Left ventricle myocardium inferior (tissue), 1 donor: Measurements from ENCODE around the gene CYP2R1. TPM values are rescaled to one million over a fixed set of nuclear protein-coding genes. Genes with fewer than 3 reads are reported as not detected.
"Not testable (repeated sequence)": the region's sequence is repeated elsewhere in the genome, so short reads cannot be mapped to it uniquely, and the experiment has no call there.

Source experiments
- DNase-seq: peaks from one replicate; pipeline ENCODE4 v3.0.0-alpha.2; 2020
- H3K27ac ChIP-seq: fragments of 200-600 bp; replicated peaks from 2 replicates; pipeline ENCODE4 v1.8.0; 2021
- H3K27me3 ChIP-seq: fragments of 200-600 bp; 2 replicates; pipeline ENCODE4 v1.8.0; 2021; ENCODE audit warnings: low read depth
- H3K36me3 ChIP-seq: fragments of 200-600 bp; 2 replicates; pipeline ENCODE4 v1.8.0; 2021
- H3K4me1 ChIP-seq: fragments of 200-600 bp; 2 replicates; pipeline ENCODE4 v1.8.0; 2021
- H3K4me3 ChIP-seq: fragments of 200-600 bp; 2 replicates; pipeline ENCODE4 v1.8.0; 2021; ENCODE audit warnings: mild to moderate bottlenecking, moderate library complexity
- H3K9me3 ChIP-seq: fragments of 200-600 bp; replicated peaks from 2 replicates; pipeline ENCODE4 v1.8.0; 2021
- CTCF ChIP-seq: fragments of 200-600 bp; IDR thresholded peaks from 2 replicates; pipeline ENCODE4 v1.8.0; 2021; ENCODE audit warnings: antibody characterized with exemption, mild to moderate bottlenecking, borderline replicate concordance
- intact Hi-C: fragments of 100-400 bp; cut with micrococcal nuclease; formaldehyde crosslinking; loops from one replicate; pipeline ENCODE4 v1.11.0; 2022
- total RNA-seq: library from RNA; stranded (reverse); fragmentation: NEBNext Ultra II Directional; extraction: Animal tissue kit (Norgen Biotek cat#: 25700); gene quantifications from one replicate; pipeline ENCODE4 v1.2.1, GENCODE V29; 2021
- donor health status: DM: no; HTN: yes; CAD: no; lungs with severe emphysema.

The CYP2R1 gene
- total RNA-seq, 1 donor from 2014 or later, result 7.7 TPM

GRCh38 chr11:14891143-14892035 lies 642 bp downstream of the CYP2R1 start:
- Histone ChIP-seq H3K4me3 (peak overlapping the region; percentile 90), H3K27me3 (no peaks in the 10 kb centered on the region), H3K36me3 (no peaks in the 10 kb centered on the region), H3K9me3 (no peaks in the 10 kb centered on the region), H3K27ac (peak overlapping the region; percentile 93), H3K4me1 (peaks cover 33% of the 10 kb centered on the region)
- intact Hi-C loops, result no loop called here
- peak; percentile 87 for DNase-seq
- TF ChIP-seq CTCF, result no peak

GRCh38 chr11:14886513-14886912 lies 5.5 kb downstream of the CYP2R1 start:
- H3K27ac ChIP-seq, result no peak overlapping the region

GRCh38 chr11:14884667-14885273 lies 7.3 kb downstream of the CYP2R1 start:
- intact Hi-C loops, result no loop called here
- Histone ChIP-seq H3K9me3 (no peaks in the 10 kb centered on the region), H3K27ac (no peak overlapping the region), H3K27me3 (no peaks in the 10 kb centered on the region), H3K4me3 (no peak overlapping the region), H3K36me3 (no peaks in the 10 kb centered on the region), H3K4me1 (peaks cover 7% of the 10 kb centered on the region)
- no peak for TF ChIP-seq CTCF
- no peak for DNase-seq

More at GRCh38 chr11:14886513-14886912, 5.5 kb downstream of the CYP2R1 start:
- H3K4me3 ChIP-seq, result no peak overlapping the region
- no peaks in the 10 kb centered on the region for H3K9me3 ChIP-seq
- intact Hi-C loops, result no loop called here
- DNase-seq, result no peak
- no peaks in the 10 kb centered on the region for H3K36me3 ChIP-seq
- peaks cover 25% of the 10 kb centered on the region for H3K4me1 ChIP-seq
- H3K27me3 ChIP-seq, result no peaks in the 10 kb centered on the region
- no peak for TF ChIP-seq CTCF

- H3K27ac ChIP-seq, H3K27me3 ChIP-seq, H3K9me3 ChIP-seq, H3K4me3 ChIP-seq, intact Hi-C loops, H3K36me3 ChIP-seq, DNase-seq, H3K4me1 ChIP-seq: not testable (repeated sequence)
These were observed 8.3 kb downstream of the CYP2R1 start for GRCh38 chr11:14883683-14884082.

- intact Hi-C loops, result no loop called here
- Histone ChIP-seq H3K9me3 (no peaks in the 10 kb centered on the region), H3K36me3 (peaks cover 20% of the 10 kb centered on the region), H3K4me1 (no peaks in the 10 kb centered on the region), H3K27me3 (no peaks in the 10 kb centered on the region), H3K27ac (no peak overlapping the region), H3K4me3 (no peak overlapping the region)
- TF ChIP-seq CTCF, result no peak
- DNase-seq, result no peak
These were observed 9.8 kb downstream of the CYP2R1 start for GRCh38 chr11:14882196-14882595.
